Transverse colon (tissue), 4 donors: ENCODE measurements around the gene LYZL2.
"Not testable (repeated sequence)": the region's sequence is repeated elsewhere in the genome, so short reads cannot be mapped to it uniquely, and the experiment has no call there.

ENCODE experiments used
- POLR2AphosphoS5 ChIP-seq, 3 donors: sonication (generic); formaldehyde crosslinking; IDR thresholded peaks; one replicate each; pipeline ENCODE4 v1.6.1; 2016; ENCODE audit warnings: antibody characterized with exemption in 3 of 3
- TF ChIP-seq, protein P1 (sequence below), 5 experiments: fragments of 200-600 bp in 3 of 5; fragments of 450-650 bp in 2 of 5; sonication (generic) in 3 of 5; IDR thresholded peaks; 1 replicate in 2 of 5; 2 replicates in 3 of 5; pipeline ENCODE4 v1.5.1; 2016 to 2017; ENCODE audit warnings: antibody characterized with exemption in 5 of 5, inconsistent platforms in 3 of 5, mild to moderate bottlenecking in 2 of 5, moderate library complexity in 1 of 5

DNA sequence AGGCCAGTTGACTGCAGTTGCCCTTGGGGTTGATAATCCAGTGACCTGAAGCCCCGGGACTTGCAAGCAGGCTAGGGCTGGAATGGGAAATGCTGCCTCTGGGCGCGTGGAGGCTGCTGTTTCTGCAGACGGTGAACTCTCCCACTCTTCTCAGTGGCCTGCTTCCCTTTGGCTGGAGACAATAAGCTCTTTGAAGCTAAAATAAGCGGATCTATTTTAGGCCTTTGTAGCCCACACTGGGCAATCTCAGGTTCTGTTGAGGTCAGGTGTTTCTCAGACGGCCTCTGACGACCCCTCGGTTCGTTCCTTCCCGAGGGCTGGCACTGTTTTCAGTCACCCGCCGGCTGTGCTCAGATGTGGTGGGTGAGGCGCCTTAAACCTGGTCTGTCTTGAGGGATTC lies 43.7 kb upstream of the LYZL2 start:
- TF ChIP-seq, protein P1, sequence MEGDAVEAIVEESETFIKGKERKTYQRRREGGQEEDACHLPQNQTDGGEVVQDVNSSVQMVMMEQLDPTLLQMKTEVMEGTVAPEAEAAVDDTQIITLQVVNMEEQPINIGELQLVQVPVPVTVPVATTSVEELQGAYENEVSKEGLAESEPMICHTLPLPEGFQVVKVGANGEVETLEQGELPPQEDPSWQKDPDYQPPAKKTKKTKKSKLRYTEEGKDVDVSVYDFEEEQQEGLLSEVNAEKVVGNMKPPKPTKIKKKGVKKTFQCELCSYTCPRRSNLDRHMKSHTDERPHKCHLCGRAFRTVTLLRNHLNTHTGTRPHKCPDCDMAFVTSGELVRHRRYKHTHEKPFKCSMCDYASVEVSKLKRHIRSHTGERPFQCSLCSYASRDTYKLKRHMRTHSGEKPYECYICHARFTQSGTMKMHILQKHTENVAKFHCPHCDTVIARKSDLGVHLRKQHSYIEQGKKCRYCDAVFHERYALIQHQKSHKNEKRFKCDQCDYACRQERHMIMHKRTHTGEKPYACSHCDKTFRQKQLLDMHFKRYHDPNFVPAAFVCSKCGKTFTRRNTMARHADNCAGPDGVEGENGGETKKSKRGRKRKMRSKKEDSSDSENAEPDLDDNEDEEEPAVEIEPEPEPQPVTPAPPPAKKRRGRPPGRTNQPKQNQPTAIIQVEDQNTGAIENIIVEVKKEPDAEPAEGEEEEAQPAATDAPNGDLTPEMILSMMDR (IDR thresholded peaks at IDR 0.05): not testable (repeated sequence)
- not testable (repeated sequence) for TF ChIP-seq POLR2AphosphoS5 (IDR thresholded peaks at IDR 0.05)
